Erythroblast (primary cell): ENCODE data around the gene MRPL19.

Experiments
- GATA1 ChIP-seq: IDR thresholded peaks from 2 replicates; pipeline ENCODE4 v1.6.1; 2011; ENCODE audit warnings: low read depth, mild to moderate bottlenecking, control low read depth, low read length, moderate library complexity
- POLR2A ChIP-seq: IDR thresholded peaks from 2 replicates; pipeline ENCODE4 v1.6.1; 2011; ENCODE audit warnings: mild to moderate bottlenecking, low read length

DNA sequence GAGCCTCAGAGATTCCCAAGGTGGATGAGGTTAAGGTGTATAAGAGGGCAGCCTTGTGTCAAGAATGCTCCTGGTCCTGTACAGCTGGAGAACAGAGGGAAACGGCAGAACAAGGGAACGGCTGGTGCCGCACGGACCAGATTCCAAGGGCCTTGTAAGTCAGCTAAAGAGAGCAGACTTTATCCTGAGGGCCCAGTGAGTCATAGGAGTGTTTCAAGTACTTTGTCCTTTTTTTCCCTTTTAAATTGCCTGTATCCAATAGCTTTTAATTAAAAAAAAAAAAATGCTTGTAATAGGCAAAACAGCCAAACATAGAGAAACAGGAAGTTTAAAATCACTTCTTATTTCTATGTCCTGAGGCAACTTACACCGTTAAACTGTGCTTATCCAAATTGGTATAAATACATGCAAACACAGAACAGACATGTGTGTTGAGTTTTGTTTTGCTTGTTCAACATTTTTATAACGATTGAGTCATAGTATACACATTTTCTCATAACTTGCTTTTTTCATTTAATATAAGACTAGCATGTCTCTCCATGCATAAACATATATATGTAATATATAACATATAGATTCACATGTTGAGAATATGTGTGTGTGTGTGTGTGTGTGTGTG is 43.8 kb upstream of the MRPL19 start:
- TF ChIP-seq POLR2A (no peak), GATA1 (no peak)
